ENCODE results near the gene COL18A1.

DNA sequence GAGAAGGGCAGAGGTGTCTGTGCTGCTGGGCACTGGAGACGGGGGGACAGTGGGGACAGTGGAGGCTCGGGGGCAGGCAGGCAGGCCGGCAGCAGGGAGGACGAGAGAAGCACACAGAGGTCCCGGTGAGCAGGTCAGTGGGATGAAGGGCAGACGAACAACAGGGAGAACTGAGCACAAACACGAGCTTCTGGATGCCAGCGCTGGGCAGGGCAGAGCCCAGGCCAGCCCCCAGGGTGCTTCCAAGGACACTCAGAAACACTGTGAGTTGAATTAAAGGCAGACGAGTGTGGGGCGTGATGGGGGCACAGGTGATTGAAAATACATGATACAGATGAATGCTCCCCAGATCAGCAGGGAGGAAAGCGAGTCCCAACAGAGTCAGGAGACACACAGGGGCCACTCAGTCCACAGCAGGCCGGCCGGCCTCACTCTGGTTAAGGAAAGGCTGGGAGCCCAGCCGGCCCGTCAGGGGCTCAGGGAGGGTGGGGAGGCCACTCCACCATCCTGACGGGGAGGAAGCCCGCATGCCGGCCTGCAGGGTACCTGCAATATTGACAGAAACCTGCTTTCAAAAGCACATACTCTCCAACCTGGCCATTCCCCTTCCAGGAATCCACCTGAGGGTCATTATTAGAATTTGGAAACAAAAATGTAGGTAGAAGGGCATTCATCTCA lies 123.2 kb downstream of the COL18A1 start:
- no peak for TF ChIP-seq FOXA1 (IDR thresholded peaks at IDR 0.05)
- no peak for TF ChIP-seq CTBP1 (IDR thresholded peaks at IDR 0.05; ENCODE audit: borderline replicate concordance)
- no peak for TF ChIP-seq ARNT (IDR thresholded peaks at IDR 0.05)
- no peak for TF ChIP-seq FOXK2 (IDR thresholded peaks at IDR 0.05)
- TF ChIP-seq SUZ12 (IDR thresholded peaks at IDR 0.05): no peak
- no peak for TF ChIP-seq SP1 (IDR thresholded peaks at IDR 0.05)
- no peak for TF ChIP-seq NFRKB (IDR thresholded peaks at IDR 0.05)
- TF ChIP-seq ELF4 (IDR thresholded peaks at IDR 0.05): no peak
- no peak for TF ChIP-seq PKNOX1 (IDR thresholded peaks at IDR 0.05)
- no peak for TF ChIP-seq BHLHE40 (IDR thresholded peaks at IDR 0.05; ENCODE audit: borderline replicate concordance)
- TF ChIP-seq FOXM1 (IDR thresholded peaks at IDR 0.05; ENCODE audit: borderline replicate concordance): no peak

Measured in HEK293T (cell line).